ENCODE data around the gene CACNA1G. TPM values are rescaled to one million over a fixed set of nuclear protein-coding genes. Genes with fewer than 3 reads are reported as not detected.

Gene CACNA1G
- total RNA-seq, 1 donor from 2014 or later = 0.27 TPM

- DNase-seq (ENCODE audit: low read depth) (no peak), FAIRE-seq (no peak)
- Histone ChIP-seq H3K4me2 (ENCODE audit: low read length) (no peak overlapping the region), H2AFZ (ENCODE audit: low read depth, low read length) (no peak overlapping the region), H3K9me3 (ENCODE audit: insufficient read depth, low read depth, low read length) (no peaks in the 10 kb centered on the region), H3K9ac (ENCODE audit: low read length) (no peak overlapping the region), H3K4me1 (ENCODE audit: insufficient read depth, low read length) (peaks cover 25% of the 10 kb centered on the region), H3K27me3 (ENCODE audit: insufficient read depth, low read length) (no peaks in the 10 kb centered on the region), H3K27ac (ENCODE audit: low read depth, low read length) (no peak overlapping the region), H3K79me2 (ENCODE audit: insufficient read depth, low read length) (no peaks in the 10 kb centered on the region), H4K20me1 (ENCODE audit: insufficient read depth, low read length) (no peaks in the 10 kb centered on the region), H3K4me3 (ENCODE audit: insufficient read depth, low read depth, low read length) (no peak overlapping the region), H3K36me3 (ENCODE audit: insufficient read depth, low read length) (no peaks in the 10 kb centered on the region)
- TF ChIP-seq EZH2 (IDR thresholded peaks at IDR 0.05; ENCODE audit: insufficient read depth, low read length) (no peak), CTCF (IDR thresholded peaks at IDR 0.05; ENCODE audit: insufficient read depth, low read depth, low read length) (no peak)
- H3K27me3 Mint-ChIP-seq (ENCODE audit: low read depth, unreplicated experiment) = peaks cover 26% of the 10 kb centered on the region
- H3K9me3 Mint-ChIP-seq (ENCODE audit: unreplicated experiment) = no peaks in the 10 kb centered on the region
- H3K4me3 Mint-ChIP-seq (ENCODE audit: unreplicated experiment) = no peak overlapping the region
- H3K36me3 Mint-ChIP-seq (ENCODE audit: low read depth, unreplicated experiment) = peaks cover under 1% of the 10 kb centered on the region
- H3K4me1 Mint-ChIP-seq (ENCODE audit: low read depth, unreplicated experiment) = peaks cover 14% of the 10 kb centered on the region
- no peak overlapping the region for H3K27ac Mint-ChIP-seq (ENCODE audit: unreplicated experiment)
Measured at GRCh38 chr17:50657627-50658026, 97.1 kb downstream of the CACNA1G start.

- H3K79me2 ChIP-seq (ENCODE audit: insufficient read depth, low read length) = no peaks in the 10 kb centered on the region
- no peaks in the 10 kb centered on the region for H3K27me3 ChIP-seq (ENCODE audit: insufficient read depth, low read length)
- no peak overlapping the region for H3K9ac ChIP-seq (ENCODE audit: low read length)
- Mint-ChIP-seq H3K4me1 (ENCODE audit: low read depth, unreplicated experiment) (peaks cover 16% of the 10 kb centered on the region), H3K4me3 (ENCODE audit: unreplicated experiment) (no peak overlapping the region), H3K27ac (ENCODE audit: unreplicated experiment) (no peak overlapping the region), H3K9me3 (ENCODE audit: unreplicated experiment) (no peaks in the 10 kb centered on the region), H3K27me3 (ENCODE audit: low read depth, unreplicated experiment) (peaks cover 31% of the 10 kb centered on the region), H3K36me3 (ENCODE audit: low read depth, unreplicated experiment) (peaks cover 5% of the 10 kb centered on the region)
- peaks cover 25% of the 10 kb centered on the region for H3K4me1 ChIP-seq (ENCODE audit: insufficient read depth, low read length)
- H3K9me3 ChIP-seq (ENCODE audit: insufficient read depth, low read depth, low read length) = no peaks in the 10 kb centered on the region
- H4K20me1 ChIP-seq (ENCODE audit: insufficient read depth, low read length) = no peaks in the 10 kb centered on the region
- no peak overlapping the region for H3K27ac ChIP-seq (ENCODE audit: low read depth, low read length)
- H2AFZ ChIP-seq (ENCODE audit: low read depth, low read length) = no peak overlapping the region
- TF ChIP-seq CTCF (IDR thresholded peaks at IDR 0.05; ENCODE audit: insufficient read depth, low read depth, low read length) (no peak), EZH2 (IDR thresholded peaks at IDR 0.05; ENCODE audit: insufficient read depth, low read length) (no peak)
- H3K36me3 ChIP-seq (ENCODE audit: insufficient read depth, low read length) = no peaks in the 10 kb centered on the region
- no peak overlapping the region for H3K4me2 ChIP-seq (ENCODE audit: low read length)
- FAIRE-seq = no peak
- DNase-seq (ENCODE audit: low read depth) = no peak
- H3K4me3 ChIP-seq (ENCODE audit: insufficient read depth, low read depth, low read length) = no peak overlapping the region
Measured at GRCh38 chr17:50658616-50659015, 98.1 kb downstream of the CACNA1G start.

- H4K20me1 ChIP-seq (ENCODE audit: insufficient read depth, low read length) = no peaks in the 10 kb centered on the region
- no peak for FAIRE-seq
- peaks cover 31% of the 10 kb centered on the region for H3K27me3 Mint-ChIP-seq (ENCODE audit: low read depth, unreplicated experiment)
- no peak overlapping the region for H3K4me3 ChIP-seq (ENCODE audit: insufficient read depth, low read depth, low read length)
- peaks cover 5% of the 10 kb centered on the region for H3K36me3 Mint-ChIP-seq (ENCODE audit: low read depth, unreplicated experiment)
- H3K36me3 ChIP-seq (ENCODE audit: insufficient read depth, low read length) = no peaks in the 10 kb centered on the region
- peaks cover 25% of the 10 kb centered on the region for H3K4me1 ChIP-seq (ENCODE audit: insufficient read depth, low read length)
- no peak overlapping the region for H3K9ac ChIP-seq (ENCODE audit: low read length)
- H3K4me3 Mint-ChIP-seq (ENCODE audit: unreplicated experiment) = no peak overlapping the region
- H3K27ac ChIP-seq (ENCODE audit: low read depth, low read length) = no peak overlapping the region
- DNase-seq (ENCODE audit: low read depth) = no peak
- no peak for TF ChIP-seq CTCF (IDR thresholded peaks at IDR 0.05; ENCODE audit: insufficient read depth, low read depth, low read length)
- no peaks in the 10 kb centered on the region for H3K27me3 ChIP-seq (ENCODE audit: insufficient read depth, low read length)
- no peak overlapping the region for H2AFZ ChIP-seq (ENCODE audit: low read depth, low read length)
- H3K4me2 ChIP-seq (ENCODE audit: low read length) = no peak overlapping the region
- H3K9me3 ChIP-seq (ENCODE audit: insufficient read depth, low read depth, low read length) = no peaks in the 10 kb centered on the region
- H3K4me1 Mint-ChIP-seq (ENCODE audit: low read depth, unreplicated experiment) = peaks cover 16% of the 10 kb centered on the region
- no peak overlapping the region for H3K27ac Mint-ChIP-seq (ENCODE audit: unreplicated experiment)
- peaks cover 3% of the 10 kb centered on the region for H3K9me3 Mint-ChIP-seq (ENCODE audit: unreplicated experiment)
- no peaks in the 10 kb centered on the region for H3K79me2 ChIP-seq (ENCODE audit: insufficient read depth, low read length)
Measured at GRCh38 chr17:50659179-50659578, 98.7 kb downstream of the CACNA1G start.
